Measurements from ENCODE around the gene LGALS3BP.

LGALS3BP gene

GRCh38 chr17:79011451-79012147, 31.9 kb upstream of the LGALS3BP start:
- TF ChIP-seq POLR2AphosphoS5 (IDR thresholded peaks at IDR 0.05; ENCODE audit: low read depth, low read length): no peak
- TF ChIP-seq POLR2A (IDR thresholded peaks at IDR 0.05; ENCODE audit: low read depth, low read length): no peak
- TF ChIP-seq TAF1 (IDR thresholded peaks at IDR 0.05; ENCODE audit: borderline replicate concordance, low read depth, low read length): no peak

DNA sequence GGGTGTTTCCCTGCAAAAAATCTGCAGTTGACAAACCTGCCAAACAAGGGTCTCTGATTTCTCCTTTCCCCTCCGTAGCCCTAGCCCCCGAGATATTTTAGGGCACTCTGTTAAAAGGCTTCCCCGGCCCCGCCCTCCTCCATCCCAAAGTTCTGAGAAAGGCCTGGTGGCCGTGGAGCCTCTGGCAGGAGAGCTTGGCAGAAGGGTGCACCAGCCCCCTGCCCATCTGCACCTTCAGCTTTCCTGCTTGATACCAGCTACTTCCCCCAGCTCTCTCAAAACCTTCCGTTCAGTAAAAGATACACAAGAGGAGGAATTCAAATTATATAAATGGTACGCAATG, 30.6 kb upstream of the LGALS3BP start:
- TF ChIP-seq TAF1 (IDR thresholded peaks at IDR 0.05; ENCODE audit: borderline replicate concordance, low read depth, low read length) (no peak), POLR2AphosphoS5 (IDR thresholded peaks at IDR 0.05; ENCODE audit: low read depth, low read length) (no peak), POLR2A (IDR thresholded peaks at IDR 0.05; ENCODE audit: low read depth, low read length) (no peak)
- no peak for FAIRE-seq
- no peak for DNase-seq (ENCODE audit: insufficient read length)

More at GRCh38 chr17:79011451-79012147, 31.9 kb upstream of the LGALS3BP start:
- no peak for FAIRE-seq
- DNase-seq (ENCODE audit: insufficient read length): no peak

DNA sequence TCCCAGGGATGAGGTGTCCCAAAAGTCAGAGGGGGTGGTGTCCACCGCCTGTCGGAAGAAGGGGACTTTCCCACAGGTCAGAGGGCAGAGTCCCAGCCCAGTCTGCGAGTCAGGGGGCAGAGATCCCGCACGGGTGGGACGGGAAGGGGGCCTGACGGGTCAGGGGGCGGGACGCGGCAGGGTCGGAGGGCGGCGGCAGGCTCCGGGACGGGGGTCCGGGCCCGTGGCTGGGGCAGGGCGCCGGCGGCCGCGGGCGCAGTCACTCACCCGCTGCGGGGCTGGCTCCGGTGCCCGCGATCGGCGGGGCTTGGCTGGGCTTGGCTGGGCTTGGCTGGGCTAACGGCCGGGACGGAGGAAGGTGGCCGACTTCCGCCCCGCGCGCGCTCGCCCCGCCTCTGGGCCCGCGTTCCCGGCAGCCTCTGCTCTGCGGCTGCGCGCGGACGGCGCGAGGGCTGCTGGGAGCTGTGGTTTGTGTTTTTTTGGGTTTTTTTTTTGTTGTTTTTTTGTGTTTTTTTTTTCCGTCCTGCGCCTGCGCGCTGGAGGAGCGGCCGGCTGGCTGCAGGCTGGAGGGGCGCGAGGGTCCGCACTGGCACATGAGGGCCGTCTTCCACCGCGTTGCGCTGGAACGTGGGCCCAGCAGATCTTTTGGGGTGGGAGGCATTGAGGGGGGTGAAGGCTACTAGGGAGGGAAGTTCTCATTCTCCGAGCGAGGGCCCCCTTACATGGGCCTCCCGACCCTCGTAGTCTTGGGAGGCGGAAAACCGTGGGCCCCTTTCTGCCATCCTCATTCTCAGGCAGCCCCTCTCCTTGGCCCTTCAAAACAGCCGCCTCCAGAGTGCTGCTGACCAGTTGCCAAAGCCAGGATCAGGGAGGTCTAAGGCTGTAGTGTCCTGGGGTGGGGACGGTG, 29.9 kb upstream of the LGALS3BP start, which contains the start of gene CANT1:
Gene CANT1, minus strand, starts transcription at position 368 of the 907 bp plus-strand sequence. CDS start 12,142 bp downstream, outside the sequence.
- DNase-seq (ENCODE audit: insufficient read length) (peak; percentile 98), FAIRE-seq (peak; percentile 94)
- peak; percentile 43; the same call in 1 of the 2 replicates for TF ChIP-seq POLR2AphosphoS5 (IDR thresholded peaks at IDR 0.05; ENCODE audit: low read depth, low read length)
- TF ChIP-seq POLR2A (IDR thresholded peaks at IDR 0.05; ENCODE audit: low read depth, low read length): peak; percentile 70; the same call in 1 of the 2 replicates
- no peak; the same call in 1 of the 2 replicates for TF ChIP-seq TAF1 (IDR thresholded peaks at IDR 0.05; ENCODE audit: borderline replicate concordance, low read depth, low read length)

- TF ChIP-seq POLR2AphosphoS5 (IDR thresholded peaks at IDR 0.05; ENCODE audit: low read depth, low read length) (no peak), POLR2A (IDR thresholded peaks at IDR 0.05; ENCODE audit: low read depth, low read length) (no peak), TAF1 (IDR thresholded peaks at IDR 0.05; ENCODE audit: borderline replicate concordance, low read depth, low read length) (no peak)
- peak; percentile 67 for FAIRE-seq
- DNase-seq (ENCODE audit: insufficient read length): peak; percentile 12
Measured at GRCh38 chr17:79008666-79009387, 29.1 kb upstream of the LGALS3BP start.

DNA sequence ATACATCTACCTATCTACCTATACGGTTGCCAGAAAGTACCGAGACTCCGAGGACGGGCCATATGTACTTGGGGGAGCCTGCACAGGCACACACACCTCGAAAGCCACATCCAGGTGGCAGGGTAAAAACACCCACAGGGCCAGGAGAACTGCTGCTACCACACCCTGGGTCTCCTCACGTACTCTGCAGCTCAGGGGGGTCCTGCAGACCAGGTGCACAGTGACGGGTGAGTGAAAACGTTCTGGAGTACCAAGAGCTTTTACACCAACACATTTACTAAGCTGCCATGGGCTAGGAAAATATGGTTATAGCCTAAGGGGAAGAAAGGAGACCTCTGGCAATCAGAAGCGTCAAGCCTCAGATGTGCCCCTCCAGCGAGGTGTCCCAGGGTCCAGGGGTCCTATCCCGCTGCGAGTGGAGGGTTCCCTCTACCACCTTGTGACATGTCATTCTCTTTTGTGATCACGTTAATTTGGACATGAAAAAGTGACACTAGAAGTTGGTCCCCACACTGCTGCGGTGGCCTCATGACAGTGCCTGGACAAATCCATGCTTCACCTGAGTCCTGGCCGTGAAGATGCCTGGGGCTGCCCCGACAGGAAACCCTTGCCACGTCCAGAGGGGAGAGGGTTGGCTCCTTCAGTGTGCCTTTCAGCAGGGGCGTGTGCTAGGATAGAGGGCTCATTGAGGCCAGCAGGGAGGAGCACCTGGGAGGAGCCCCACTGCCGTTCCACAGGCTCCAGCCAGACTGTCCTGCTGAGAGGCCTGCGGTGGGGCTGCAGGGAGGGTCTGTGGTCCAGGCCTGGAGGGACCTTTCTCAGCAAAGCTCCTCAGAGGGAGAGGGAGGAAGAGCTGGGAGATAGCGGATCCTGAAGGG, 28.0 kb upstream of the LGALS3BP start:
- FAIRE-seq: no peak
- DNase-seq (ENCODE audit: insufficient read length): peak; percentile 2
- TF ChIP-seq POLR2AphosphoS5 (IDR thresholded peaks at IDR 0.05; ENCODE audit: low read depth, low read length): no peak
- no peak for TF ChIP-seq POLR2A (IDR thresholded peaks at IDR 0.05; ENCODE audit: low read depth, low read length)
- no peak for TF ChIP-seq TAF1 (IDR thresholded peaks at IDR 0.05; ENCODE audit: borderline replicate concordance, low read depth, low read length)

- DNase-seq (ENCODE audit: insufficient read length) (no peak), FAIRE-seq (no peak)
- TF ChIP-seq POLR2A (IDR thresholded peaks at IDR 0.05; ENCODE audit: low read depth, low read length): no peak
- no peak for TF ChIP-seq POLR2AphosphoS5 (IDR thresholded peaks at IDR 0.05; ENCODE audit: low read depth, low read length)
- no peak for TF ChIP-seq TAF1 (IDR thresholded peaks at IDR 0.05; ENCODE audit: borderline replicate concordance, low read depth, low read length)
Measured at GRCh38 chr17:79006794-79007503, 27.2 kb upstream of the LGALS3BP start.

DNA sequence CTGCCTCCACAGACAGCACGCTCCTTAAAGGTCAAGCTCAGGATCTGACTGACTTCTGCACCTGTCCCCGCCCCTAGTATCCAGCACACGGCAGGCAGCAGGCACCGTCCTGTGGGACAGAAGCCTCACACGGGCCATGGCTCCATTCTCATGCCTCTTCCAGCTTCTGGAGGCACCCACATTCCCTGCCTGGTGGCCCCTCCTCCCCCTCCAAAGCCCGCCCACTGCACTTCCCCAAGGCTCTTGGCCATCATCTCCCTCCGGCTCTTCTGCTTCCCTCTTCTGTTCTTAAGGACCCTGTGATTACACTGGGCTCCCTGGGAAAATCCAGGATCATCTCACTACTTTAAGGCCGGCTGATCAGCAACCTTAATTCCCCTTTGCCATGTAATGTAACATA, 26.3 kb upstream of the LGALS3BP start:
- DNase-seq (ENCODE audit: insufficient read length) (no peak), FAIRE-seq (no peak)
- no peak for TF ChIP-seq POLR2AphosphoS5 (IDR thresholded peaks at IDR 0.05; ENCODE audit: low read depth, low read length)

GRCh38 chr17:79005063-79005861, 25.5 kb upstream of the LGALS3BP start:
- DNase-seq (ENCODE audit: insufficient read length) (no peak), FAIRE-seq (no peak)
- TF ChIP-seq TAF1 (IDR thresholded peaks at IDR 0.05; ENCODE audit: borderline replicate concordance, low read depth, low read length): no peak
- no peak for TF ChIP-seq POLR2A (IDR thresholded peaks at IDR 0.05; ENCODE audit: low read depth, low read length)

DNA sequence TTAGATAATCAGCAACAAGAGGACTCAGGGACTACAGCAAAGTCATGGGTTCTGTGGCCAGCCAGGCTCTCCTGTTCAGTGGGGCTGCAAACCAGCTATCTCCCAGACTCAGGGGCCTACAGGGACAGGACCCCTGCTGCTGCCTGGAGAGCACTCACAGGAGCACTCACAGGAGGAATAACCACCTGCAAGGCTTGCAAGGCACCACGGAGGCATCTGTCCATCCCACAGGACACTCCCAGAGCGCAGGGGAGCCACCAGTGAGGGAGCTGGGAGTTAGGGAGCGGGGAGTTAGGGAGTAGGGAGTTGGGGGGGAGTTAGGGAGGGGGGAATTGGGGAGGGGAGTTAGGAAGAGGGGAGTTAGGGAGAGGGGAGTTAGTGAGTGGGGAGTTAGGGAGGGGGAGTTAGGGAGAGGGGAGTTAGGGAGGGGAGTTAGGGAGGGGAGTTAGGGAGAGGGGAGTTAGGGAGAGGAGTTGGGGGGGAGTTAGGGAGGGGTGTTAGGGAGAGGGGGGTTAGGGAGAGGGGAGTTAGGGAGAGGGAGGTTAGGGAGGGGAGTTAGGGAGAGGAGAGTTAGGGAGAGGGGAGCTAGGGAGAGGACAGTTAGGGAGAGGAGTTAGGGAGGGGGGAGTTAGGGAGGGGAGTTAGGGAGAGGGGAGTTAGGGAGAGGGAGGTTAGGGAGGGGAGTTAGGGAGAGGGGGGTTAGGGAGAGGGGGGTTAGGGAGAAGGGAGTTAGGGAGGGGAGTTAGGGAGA, 24.1 kb upstream of the LGALS3BP start:
- TF ChIP-seq POLR2AphosphoS5 (IDR thresholded peaks at IDR 0.05; ENCODE audit: low read depth, low read length): no peak
- TF ChIP-seq TAF1 (IDR thresholded peaks at IDR 0.05; ENCODE audit: borderline replicate concordance, low read depth, low read length): no peak
- no peak for TF ChIP-seq POLR2A (IDR thresholded peaks at IDR 0.05; ENCODE audit: low read depth, low read length)
- FAIRE-seq: no peak

More for the DNA sequence above, 24.1 kb upstream of the LGALS3BP start:
- no peak for DNase-seq (ENCODE audit: insufficient read length)
